ENCODE measurements around the gene LRRTM2. TPM values are rescaled to one million over a fixed set of nuclear protein-coding genes. Genes with fewer than 3 reads are reported as not detected.
A peak's percentile ranks its signal among the peaks of the same experiment; 100 is the strongest.

The LRRTM2 gene
- total RNA-seq, 1 donor from 2014 or later, result 0.59 TPM

DNA sequence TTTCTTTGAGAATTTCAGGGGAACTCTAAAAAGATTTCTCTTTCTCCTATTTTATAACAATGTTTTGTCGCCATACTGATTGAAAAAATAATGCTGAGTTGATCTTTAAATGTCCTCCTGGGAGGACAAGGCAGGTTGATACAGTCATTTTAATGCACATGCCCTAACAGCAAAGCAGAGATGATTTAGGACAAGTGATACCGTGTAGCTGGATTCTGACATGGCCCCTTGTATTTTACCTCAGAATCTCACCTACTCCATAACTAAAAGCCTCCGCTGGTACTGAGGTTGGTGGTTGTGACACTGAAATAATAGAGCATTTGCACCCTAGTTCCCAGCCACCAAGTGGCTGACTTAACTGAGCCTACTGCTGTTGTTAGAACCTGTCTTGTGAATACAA is 811 bp upstream of the LRRTM2 start:
- Mint-ChIP-seq H3K27ac (no peak overlapping the region), H3K27me3 (ENCODE audit: low read depth) (peaks cover 11% of the 10 kb centered on the region), H3K9me3 (no peaks in the 10 kb centered on the region), H3K36me3 (ENCODE audit: low read depth) (no peaks in the 10 kb centered on the region), H3K4me3 (ENCODE audit: low read depth) (no peak overlapping the region), H3K4me1 (ENCODE audit: low read depth) (peaks cover 11% of the 10 kb centered on the region)
- no peak for DNase-seq (ENCODE audit: low spot score)
- intact Hi-C loops (cut with micrococcal nuclease), result no loop called here

DNA sequence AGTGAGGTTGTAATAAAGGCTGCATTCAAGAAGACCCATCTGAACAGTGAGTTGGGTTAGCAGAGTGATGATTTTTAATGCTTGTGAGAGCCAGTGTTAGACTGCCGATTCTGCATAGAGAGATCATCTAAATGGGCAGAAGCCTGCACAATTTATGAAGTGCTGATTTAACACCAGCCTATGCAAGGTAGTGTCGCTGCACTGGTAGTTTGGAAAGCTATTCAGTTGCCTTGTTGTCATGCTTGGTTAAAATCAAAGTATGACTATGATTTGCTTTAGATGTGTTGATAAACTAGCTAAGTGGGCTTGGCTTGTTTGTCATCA is 379 bp upstream of the LRRTM2 start:
- H3K36me3 Mint-ChIP-seq (ENCODE audit: low read depth), result no peaks in the 10 kb centered on the region
- H3K4me1 Mint-ChIP-seq (ENCODE audit: low read depth), result peaks cover 14% of the 10 kb centered on the region
- no peak for DNase-seq (ENCODE audit: low spot score)
- H3K27me3 Mint-ChIP-seq (ENCODE audit: low read depth), result peaks cover 15% of the 10 kb centered on the region
- no peaks in the 10 kb centered on the region for H3K9me3 Mint-ChIP-seq
- H3K27ac Mint-ChIP-seq, result no peak overlapping the region
- no peak overlapping the region for H3K4me3 Mint-ChIP-seq (ENCODE audit: low read depth)
- intact Hi-C loops (cut with micrococcal nuclease), result no loop called here

DNA sequence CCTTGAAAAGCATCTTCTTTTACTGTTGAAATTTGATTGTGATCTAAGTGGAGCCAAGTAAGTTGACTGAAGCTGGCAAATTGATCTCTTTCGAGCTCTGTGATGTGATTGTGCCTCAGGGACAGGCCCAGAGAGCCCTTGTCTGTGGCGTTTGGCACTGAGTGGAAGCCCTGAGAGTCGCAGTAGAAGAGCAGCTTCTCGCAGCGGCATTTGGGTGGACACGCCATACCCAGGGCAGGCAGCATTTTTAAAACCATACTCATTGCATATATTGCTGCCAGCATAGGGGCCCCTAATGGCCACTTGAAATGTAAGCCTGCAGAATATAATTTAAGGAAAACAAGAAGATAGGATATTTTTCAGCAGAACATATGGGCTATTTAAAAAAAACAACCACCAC is 894 bp downstream of the LRRTM2 start:
- H3K27me3 Mint-ChIP-seq (ENCODE audit: low read depth), result peaks cover 16% of the 10 kb centered on the region
- H3K4me3 Mint-ChIP-seq (ENCODE audit: low read depth), result no peak overlapping the region
- no peaks in the 10 kb centered on the region for H3K9me3 Mint-ChIP-seq
- no peak for DNase-seq (ENCODE audit: low spot score)
- no peak overlapping the region for H3K27ac Mint-ChIP-seq
- intact Hi-C loops (cut with micrococcal nuclease), result no loop called here
- H3K36me3 Mint-ChIP-seq (ENCODE audit: low read depth), result no peaks in the 10 kb centered on the region
- H3K4me1 Mint-ChIP-seq (ENCODE audit: low read depth), result peaks cover 22% of the 10 kb centered on the region

DNA sequence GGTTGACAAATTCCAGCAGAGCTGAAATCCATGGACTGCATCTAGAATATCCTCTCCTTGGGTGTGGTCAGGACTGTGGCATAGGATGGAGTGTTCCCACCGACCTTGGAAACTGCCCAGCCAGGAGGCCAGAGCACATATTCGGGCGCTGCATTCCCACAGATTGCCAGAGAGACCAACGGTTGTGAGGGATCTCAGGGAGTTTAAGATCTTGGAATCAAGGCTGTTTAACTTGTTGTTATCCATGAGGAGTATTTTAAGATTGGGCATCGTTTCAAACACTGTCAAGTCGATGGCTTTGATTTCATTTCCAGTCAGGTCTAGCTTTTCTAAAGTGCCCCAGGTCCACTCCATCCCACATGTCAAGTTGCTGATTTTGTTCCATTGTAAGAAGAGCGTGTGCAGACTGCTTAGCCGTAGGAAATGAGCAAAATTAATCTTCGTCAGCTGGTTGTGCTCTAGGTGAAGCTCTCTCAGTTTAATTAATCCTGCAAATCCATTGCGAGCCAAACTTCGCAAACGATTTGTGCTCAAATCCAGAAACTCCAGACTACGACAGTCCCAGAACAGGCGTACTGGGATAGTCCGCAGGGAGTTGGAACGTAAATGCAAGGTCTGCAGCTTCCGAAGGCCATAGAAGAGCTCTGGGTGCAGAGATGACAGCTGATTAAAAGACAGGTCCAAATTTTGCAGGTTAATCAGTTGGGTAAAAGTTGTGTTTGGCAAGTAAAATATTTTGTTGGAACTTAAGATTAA is 1.5 kb downstream of the LRRTM2 start:
- Mint-ChIP-seq H3K27me3 (ENCODE audit: low read depth) (peaks cover 16% of the 10 kb centered on the region), H3K27ac (no peak overlapping the region), H3K36me3 (ENCODE audit: low read depth) (no peaks in the 10 kb centered on the region), H3K9me3 (no peaks in the 10 kb centered on the region), H3K4me3 (ENCODE audit: low read depth) (no peak overlapping the region), H3K4me1 (ENCODE audit: low read depth) (peaks cover 22% of the 10 kb centered on the region)
- intact Hi-C loops (cut with micrococcal nuclease), result no loop called here
- no peak for DNase-seq (ENCODE audit: low spot score)

DNA sequence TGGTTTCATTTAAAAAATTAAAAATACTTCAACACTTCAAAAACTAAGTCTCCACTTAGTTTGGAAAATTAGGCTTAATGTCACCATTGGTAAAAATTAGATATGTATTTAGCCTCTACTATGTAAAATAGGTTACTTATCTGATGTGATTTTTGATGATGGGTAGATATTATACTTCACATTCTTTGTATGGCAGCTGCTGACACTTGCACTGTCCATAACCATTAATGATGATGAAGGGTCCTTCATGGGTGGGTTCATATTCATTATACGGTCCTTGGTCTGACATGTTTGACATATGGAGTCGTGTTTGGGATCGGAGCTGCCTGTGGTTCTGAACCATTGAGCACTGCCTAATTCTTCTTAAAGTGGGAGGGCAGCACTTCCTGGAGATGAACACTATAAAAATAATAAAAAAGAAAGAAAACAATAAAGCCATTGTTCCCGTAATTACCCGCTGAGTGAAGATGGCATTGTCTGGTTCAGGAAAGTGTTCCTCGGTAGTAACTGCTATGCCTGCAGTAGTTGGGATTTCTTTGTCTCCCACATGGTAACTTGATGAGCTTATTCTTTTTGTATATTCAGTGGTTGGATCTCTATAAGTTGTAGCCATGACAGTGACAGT is 2.2 kb downstream of the LRRTM2 start:
- Mint-ChIP-seq H3K27me3 (ENCODE audit: low read depth) (peaks cover 16% of the 10 kb centered on the region), H3K9me3 (no peaks in the 10 kb centered on the region), H3K4me3 (ENCODE audit: low read depth) (no peak overlapping the region), H3K27ac (no peak overlapping the region), H3K4me1 (ENCODE audit: low read depth) (peaks cover 21% of the 10 kb centered on the region), H3K36me3 (ENCODE audit: low read depth) (no peaks in the 10 kb centered on the region)
- intact Hi-C loops (cut with micrococcal nuclease), result no loop called here
- DNase-seq (ENCODE audit: low spot score), result no peak

DNA sequence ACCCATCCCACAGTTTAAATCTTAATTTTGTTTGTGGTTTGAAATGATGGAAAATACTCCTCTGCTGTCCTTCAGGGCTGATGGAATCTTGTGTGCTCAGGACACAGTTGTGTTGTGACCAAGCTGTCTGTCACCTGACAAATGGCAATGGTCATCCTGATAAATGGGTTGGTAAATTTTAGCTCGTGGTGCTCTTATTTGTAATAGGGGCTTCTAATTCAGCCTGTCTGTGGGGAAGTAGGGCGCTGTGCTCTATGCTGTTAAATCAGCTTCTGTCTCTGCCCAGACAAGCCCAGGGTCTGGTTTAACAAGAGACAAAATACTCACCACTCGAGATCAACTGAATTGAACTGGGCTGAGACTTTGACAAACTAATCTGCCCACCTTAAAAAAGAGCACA is 4.5 kb downstream of the LRRTM2 start:
- Mint-ChIP-seq H3K36me3 (ENCODE audit: low read depth) (no peaks in the 10 kb centered on the region), H3K4me1 (ENCODE audit: low read depth) (peaks cover 20% of the 10 kb centered on the region), H3K9me3 (no peaks in the 10 kb centered on the region), H3K27ac (no peak overlapping the region), H3K27me3 (ENCODE audit: low read depth) (peaks cover 15% of the 10 kb centered on the region), H3K4me3 (ENCODE audit: low read depth) (no peak overlapping the region)
- no peak for DNase-seq (ENCODE audit: low spot score)
- intact Hi-C loops (cut with micrococcal nuclease), result loop anchor here (2.0 kb wide), 1 partner anchor 46 kb away; no protein-coding TSS in a partner anchor

DNA sequence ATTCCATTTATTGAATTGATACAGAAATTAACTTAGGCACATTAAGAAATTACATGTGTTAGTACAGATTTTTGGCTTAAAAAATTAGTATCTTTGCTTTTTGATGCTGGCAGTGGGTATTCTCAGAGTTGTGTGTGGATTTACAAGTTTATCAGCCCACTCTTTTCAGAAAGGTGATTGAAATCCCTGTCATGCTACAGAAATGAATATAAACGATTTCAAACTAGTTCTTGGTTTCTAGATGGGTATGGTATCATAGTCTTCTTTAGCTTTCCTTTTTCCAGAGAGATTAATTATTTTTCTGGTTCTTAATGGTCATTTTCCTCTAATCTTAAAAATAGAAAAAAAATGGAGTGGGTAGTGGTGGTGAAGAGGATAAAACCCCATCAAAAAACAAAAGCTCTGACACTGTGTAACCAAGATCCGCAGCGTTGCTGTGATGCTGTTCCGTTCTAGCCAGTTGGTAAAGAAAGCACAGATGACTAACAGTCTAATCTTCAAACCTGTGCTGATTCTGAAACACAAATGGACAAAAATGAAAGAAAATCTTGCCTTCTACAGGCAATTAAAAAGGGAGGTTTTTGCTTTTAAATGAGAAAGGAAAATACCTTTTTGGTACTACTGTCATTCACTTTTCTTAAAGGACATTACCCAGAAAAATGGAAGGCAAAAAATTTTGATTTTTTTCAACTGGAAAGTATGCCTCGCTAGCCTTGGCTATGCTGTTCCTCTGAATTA is 5.2 kb downstream of the LRRTM2 start:
- intact Hi-C loops (cut with micrococcal nuclease), result loop anchor here (2.0 kb wide), 1 partner anchor 45 kb away; no protein-coding TSS in a partner anchor
- DNase-seq (ENCODE audit: low spot score), result no peak
- no peaks in the 10 kb centered on the region for H3K9me3 Mint-ChIP-seq
- no peaks in the 10 kb centered on the region for H3K36me3 Mint-ChIP-seq (ENCODE audit: low read depth)
- H3K27ac Mint-ChIP-seq, result peak overlapping the region; percentile 76
- H3K4me3 Mint-ChIP-seq (ENCODE audit: low read depth), result no peak overlapping the region
- peaks cover 15% of the 10 kb centered on the region for H3K27me3 Mint-ChIP-seq (ENCODE audit: low read depth)
- H3K4me1 Mint-ChIP-seq (ENCODE audit: low read depth), result peaks cover 19% of the 10 kb centered on the region

DNA sequence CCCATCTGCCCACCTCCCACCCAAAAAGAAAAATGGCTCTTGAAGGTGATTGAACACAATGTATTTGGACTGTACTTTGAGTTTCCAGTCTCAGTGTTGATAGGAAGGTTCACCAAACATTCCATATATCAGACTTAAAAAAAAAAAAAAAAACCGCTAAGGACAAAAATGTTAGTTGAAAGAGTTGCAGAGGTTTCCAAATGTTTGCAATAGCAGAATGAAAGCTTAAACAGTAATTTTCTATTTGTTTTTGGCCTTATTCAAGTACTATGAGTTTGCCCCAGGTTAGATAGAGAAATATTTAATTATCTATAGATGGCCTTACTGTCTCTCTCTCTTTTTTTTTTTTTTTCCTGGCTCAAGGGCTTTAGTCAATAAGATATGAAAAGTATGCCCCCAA is 6.1 kb downstream of the LRRTM2 start:
- Mint-ChIP-seq H3K27me3 (ENCODE audit: low read depth) (peaks cover 15% of the 10 kb centered on the region), H3K27ac (no peak overlapping the region), H3K36me3 (ENCODE audit: low read depth) (peaks cover 6% of the 10 kb centered on the region), H3K4me1 (ENCODE audit: low read depth) (peaks cover 19% of the 10 kb centered on the region), H3K4me3 (ENCODE audit: low read depth) (no peak overlapping the region), H3K9me3 (peaks cover under 1% of the 10 kb centered on the region)
- DNase-seq (ENCODE audit: low spot score), result no peak
- intact Hi-C loops (cut with micrococcal nuclease), result no loop called here

DNA sequence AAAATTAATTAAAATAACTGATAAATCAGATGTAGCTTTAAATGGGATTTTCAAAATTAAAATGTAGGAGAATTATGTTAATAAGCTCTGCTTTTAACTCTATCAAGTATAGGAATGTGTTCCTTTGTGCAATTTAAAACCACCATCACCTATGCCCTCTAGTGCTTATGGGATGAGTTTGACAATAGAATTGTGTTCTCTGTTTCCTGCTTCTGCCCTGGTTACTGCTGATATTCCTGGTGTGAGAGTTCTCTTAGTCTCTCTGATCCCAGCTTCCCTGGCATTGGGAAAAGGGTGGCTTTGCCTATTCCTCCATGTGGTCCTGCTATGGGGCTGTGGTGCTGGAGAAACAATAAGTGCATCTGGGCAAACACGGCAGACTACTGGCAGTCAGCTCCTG is 8.1 kb downstream of the LRRTM2 start:
- Mint-ChIP-seq H3K4me1 (ENCODE audit: low read depth) (peaks cover 16% of the 10 kb centered on the region), H3K36me3 (ENCODE audit: low read depth) (peaks cover 14% of the 10 kb centered on the region), H3K27me3 (ENCODE audit: low read depth) (peaks cover 12% of the 10 kb centered on the region), H3K27ac (no peak overlapping the region), H3K9me3 (peaks cover 13% of the 10 kb centered on the region), H3K4me3 (ENCODE audit: low read depth) (no peak overlapping the region)
- intact Hi-C loops (cut with micrococcal nuclease), result no loop called here
- no peak for DNase-seq (ENCODE audit: low spot score)

DNA sequence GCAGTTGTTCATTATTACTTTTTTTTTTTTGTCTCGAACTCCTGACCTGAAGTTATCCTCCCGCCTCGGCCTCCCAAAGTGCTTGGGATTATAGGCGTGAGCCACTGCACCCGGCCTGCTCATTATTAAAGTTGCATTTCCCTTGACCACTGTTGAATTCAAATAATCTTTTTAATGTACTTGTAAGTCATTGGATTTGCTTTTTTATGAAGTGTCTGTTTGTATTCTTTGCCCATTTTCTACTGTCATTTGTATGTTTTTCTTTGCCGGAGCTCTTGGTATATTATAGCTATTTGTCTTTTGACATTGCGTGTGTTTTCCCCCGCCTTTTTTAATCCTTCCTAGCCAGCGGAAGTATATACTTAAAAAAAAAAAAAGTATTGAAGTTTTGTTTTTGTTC is 22.0 kb downstream of the LRRTM2 start:
- no peaks in the 10 kb centered on the region for H3K9me3 Mint-ChIP-seq
- H3K27ac Mint-ChIP-seq, result no peak overlapping the region
- H3K36me3 Mint-ChIP-seq (ENCODE audit: low read depth), result no peaks in the 10 kb centered on the region
- intact Hi-C loops (cut with micrococcal nuclease), result no loop called here
- H3K4me3 Mint-ChIP-seq (ENCODE audit: low read depth), result no peak overlapping the region
- H3K27me3 Mint-ChIP-seq (ENCODE audit: low read depth), result no peaks in the 10 kb centered on the region
- no peak for DNase-seq (ENCODE audit: low spot score)
- H3K4me1 Mint-ChIP-seq (ENCODE audit: low read depth), result peaks cover 21% of the 10 kb centered on the region

DNA sequence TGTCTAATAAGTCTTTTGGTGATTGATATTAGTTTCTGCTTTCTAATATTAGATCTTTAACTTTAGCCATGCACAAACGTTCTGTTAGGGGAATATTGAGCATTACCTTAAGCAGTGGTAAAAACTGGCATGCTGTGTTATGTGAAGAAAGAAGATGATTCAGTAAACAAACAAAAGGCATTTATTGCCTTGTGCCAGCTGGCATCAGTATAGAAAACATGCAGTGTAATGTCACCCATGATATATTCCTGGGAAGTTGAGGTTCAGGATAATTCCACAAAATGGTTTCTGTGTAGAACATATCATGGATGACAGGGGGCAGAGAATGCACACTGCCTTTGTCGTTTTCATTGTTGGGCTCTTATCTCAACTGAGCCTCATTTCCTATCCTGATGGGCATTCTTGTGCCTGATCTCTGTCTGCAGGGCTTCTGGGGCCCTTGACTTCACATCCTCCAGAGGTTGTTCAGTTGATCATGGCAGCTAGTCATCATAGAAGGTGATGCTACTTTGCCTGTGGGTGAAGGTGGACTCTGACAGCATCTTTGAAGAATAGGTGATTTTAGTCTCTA is 24.2 kb downstream of the LRRTM2 start:
- no peak for DNase-seq (ENCODE audit: low spot score)
- H3K27me3 Mint-ChIP-seq (ENCODE audit: low read depth), result no peaks in the 10 kb centered on the region
- peaks cover 26% of the 10 kb centered on the region for H3K4me1 Mint-ChIP-seq (ENCODE audit: low read depth)
- intact Hi-C loops (cut with micrococcal nuclease), result no loop called here
- H3K27ac Mint-ChIP-seq, result no peak overlapping the region
- H3K36me3 Mint-ChIP-seq (ENCODE audit: low read depth), result no peaks in the 10 kb centered on the region
- H3K4me3 Mint-ChIP-seq (ENCODE audit: low read depth), result no peak overlapping the region
- no peaks in the 10 kb centered on the region for H3K9me3 Mint-ChIP-seq

DNA sequence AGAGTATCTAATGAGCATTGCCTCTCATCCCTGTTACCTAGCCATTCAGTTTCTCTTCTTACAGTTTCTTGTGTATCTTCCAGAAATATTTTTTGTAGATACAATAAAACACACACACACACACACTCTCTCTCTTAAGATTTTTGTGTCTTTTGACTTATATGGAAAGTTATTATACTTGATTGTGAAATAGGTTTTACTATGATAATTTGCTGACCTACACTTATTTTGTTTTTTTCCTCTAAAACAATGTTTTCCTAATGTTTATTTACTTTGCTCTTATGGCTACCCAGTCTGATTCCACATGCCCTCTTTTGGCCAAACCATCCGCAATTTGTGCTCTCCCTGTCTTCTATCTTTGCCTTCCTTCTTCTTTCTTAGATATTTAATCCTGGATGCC is 25.3 kb downstream of the LRRTM2 start:
- Mint-ChIP-seq H3K27ac (no peak overlapping the region), H3K9me3 (no peaks in the 10 kb centered on the region), H3K27me3 (ENCODE audit: low read depth) (no peaks in the 10 kb centered on the region), H3K4me3 (ENCODE audit: low read depth) (no peak overlapping the region), H3K4me1 (ENCODE audit: low read depth) (peaks cover 30% of the 10 kb centered on the region), H3K36me3 (ENCODE audit: low read depth) (no peaks in the 10 kb centered on the region)
- no peak for DNase-seq (ENCODE audit: low spot score)
- intact Hi-C loops (cut with micrococcal nuclease), result no loop called here

DNA sequence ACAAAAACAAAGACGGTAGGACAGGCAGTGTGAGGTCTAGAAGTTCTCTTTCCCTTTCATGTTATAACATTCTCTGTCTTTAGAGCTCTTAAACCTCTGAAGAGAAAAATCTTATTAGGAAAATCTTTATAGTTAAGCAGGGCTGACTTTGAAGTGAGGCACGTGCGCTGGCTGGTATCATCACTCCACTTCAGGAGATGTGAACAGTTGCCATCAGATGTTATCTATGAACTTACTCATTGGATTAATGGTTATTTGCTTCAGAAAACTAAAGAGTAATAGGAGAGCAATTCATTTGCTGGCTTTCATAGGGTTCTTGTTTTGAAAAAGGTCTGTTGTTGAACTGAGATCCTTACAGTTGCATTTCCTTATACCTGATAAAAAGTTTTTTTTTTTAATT is 25.7 kb downstream of the LRRTM2 start:
- no peak overlapping the region for H3K4me3 Mint-ChIP-seq (ENCODE audit: low read depth)

More for the DNA sequence above, 25.7 kb downstream of the LRRTM2 start:
- no peaks in the 10 kb centered on the region for H3K9me3 Mint-ChIP-seq
- DNase-seq (ENCODE audit: low spot score), result no peak
- peaks cover 27% of the 10 kb centered on the region for H3K4me1 Mint-ChIP-seq (ENCODE audit: low read depth)
- no peaks in the 10 kb centered on the region for H3K36me3 Mint-ChIP-seq (ENCODE audit: low read depth)
- intact Hi-C loops (cut with micrococcal nuclease), result no loop called here
- H3K27ac Mint-ChIP-seq, result no peak overlapping the region
- no peaks in the 10 kb centered on the region for H3K27me3 Mint-ChIP-seq (ENCODE audit: low read depth)

Data from activated T-helper 2 cell treated with anti-CD3 and anti-CD28 coated beads, Interferon-gamma antibody, Interleukin-2, Interleukin-4, amounts not matched to agents 10 μg/mL and 5 μg/mL and 100 μg/mL, durations not matched to agents 14 hours and 24 hours and 36 hours (primary cell).